Measurements from ENCODE around the gene PID1.
A peak's percentile ranks its signal among the peaks of the same experiment; 100 is the strongest.

Gene PID1

DNA sequence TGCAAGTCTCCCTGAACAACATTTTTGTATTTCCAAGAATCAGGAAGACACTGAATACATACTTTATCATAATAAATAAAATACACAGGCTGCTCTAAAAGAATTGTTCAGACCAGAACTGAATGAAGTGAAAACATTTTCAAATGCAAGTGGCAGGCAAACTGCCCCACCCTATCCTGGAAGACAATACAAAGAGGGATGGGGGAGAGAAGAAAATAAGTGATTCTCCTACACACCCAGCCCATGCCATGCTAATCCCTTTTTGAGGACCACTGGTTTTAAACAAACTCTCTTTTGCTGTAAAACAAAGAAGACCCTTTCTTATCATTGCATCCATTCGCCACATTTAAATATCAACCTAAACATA is 95.6 kb downstream of the PID1 start:
- Histone ChIP-seq H3K4me1 (ENCODE audit: control insufficient read depth in 2 of 2, insufficient read depth in 2 of 2, low read length in 2 of 2) (no peaks in the 10 kb centered on the region), H3K36me3 (ENCODE audit: control insufficient read depth in 2 of 2, insufficient read depth in 2 of 2, low read length in 2 of 2) (no peaks in the 10 kb centered on the region), H3K9me3 (ENCODE audit: control insufficient read depth in 2 of 2, low read length in 2 of 2) (peaks cover 0 to 2% of the 10 kb centered on the region in 2 donors)

DNA sequence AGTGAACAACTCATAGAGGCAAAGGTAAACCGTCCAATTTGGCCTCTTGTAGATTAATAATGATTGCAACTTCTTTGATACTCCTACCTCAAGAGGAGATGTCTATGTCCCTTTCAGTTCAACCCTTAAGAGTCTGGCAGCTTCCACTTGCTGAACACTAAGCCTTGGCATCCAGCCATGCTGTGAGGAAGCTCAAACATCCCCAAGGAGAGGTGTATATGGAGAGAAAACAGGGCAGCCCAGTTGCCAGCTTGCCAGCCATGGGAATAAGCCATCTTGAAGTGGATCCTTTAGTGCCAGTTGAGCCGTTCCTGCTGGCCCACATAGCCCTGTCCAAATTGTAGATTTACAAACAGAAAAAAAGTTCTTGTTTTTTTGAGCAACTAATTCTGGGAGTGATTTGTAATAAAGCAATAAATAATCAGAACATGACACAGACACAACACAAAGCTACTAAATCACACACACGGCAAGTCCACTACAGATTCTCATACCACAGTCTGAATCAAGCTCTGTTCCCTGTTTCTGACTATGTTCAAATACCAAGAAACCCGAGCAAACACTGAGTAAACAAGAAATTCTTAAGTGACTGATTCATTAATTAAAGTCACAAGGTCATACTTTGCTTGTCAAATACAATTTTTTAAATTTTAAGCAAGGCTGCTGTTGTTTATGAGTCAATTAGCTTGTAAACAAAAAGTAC is 96.1 kb downstream of the PID1 start:
- Histone ChIP-seq H3K9ac (ENCODE audit: low read depth in 1 of 2, low read length in 2 of 2) (no peak overlapping the region), H3K27me3 (ENCODE audit: control insufficient read depth in 2 of 2, insufficient read depth in 2 of 2, low read length in 2 of 2) (no peaks in the 10 kb centered on the region), H3K36me3 (ENCODE audit: control insufficient read depth in 2 of 2, insufficient read depth in 2 of 2, low read length in 2 of 2) (no peaks in the 10 kb centered on the region), H3K27ac (ENCODE audit: low read depth in 2 of 2, low read length in 2 of 2) (no peak overlapping the region), H3K4me3 (ENCODE audit: low read length in 2 of 2) (no peak overlapping the region), H3K4me1 (ENCODE audit: control insufficient read depth in 2 of 2, insufficient read depth in 2 of 2, low read length in 2 of 2) (no peaks in the 10 kb centered on the region), H3K9me3 (ENCODE audit: control insufficient read depth in 2 of 2, low read length in 2 of 2) (peaks cover 0 to 2% of the 10 kb centered on the region in 2 donors)

More for the DNA sequence above, 95.6 kb downstream of the PID1 start:
- H3K9ac ChIP-seq (ENCODE audit: low read depth in 1 of 2, low read length in 2 of 2), result no peak overlapping the region
- H3K4me3 ChIP-seq (ENCODE audit: low read length in 2 of 2), result no peak overlapping the region
- H3K27ac ChIP-seq (ENCODE audit: low read depth in 2 of 2, low read length in 2 of 2), result no peak overlapping the region
- no peaks in the 10 kb centered on the region for H3K27me3 ChIP-seq (ENCODE audit: control insufficient read depth in 2 of 2, insufficient read depth in 2 of 2, low read length in 2 of 2)

DNA sequence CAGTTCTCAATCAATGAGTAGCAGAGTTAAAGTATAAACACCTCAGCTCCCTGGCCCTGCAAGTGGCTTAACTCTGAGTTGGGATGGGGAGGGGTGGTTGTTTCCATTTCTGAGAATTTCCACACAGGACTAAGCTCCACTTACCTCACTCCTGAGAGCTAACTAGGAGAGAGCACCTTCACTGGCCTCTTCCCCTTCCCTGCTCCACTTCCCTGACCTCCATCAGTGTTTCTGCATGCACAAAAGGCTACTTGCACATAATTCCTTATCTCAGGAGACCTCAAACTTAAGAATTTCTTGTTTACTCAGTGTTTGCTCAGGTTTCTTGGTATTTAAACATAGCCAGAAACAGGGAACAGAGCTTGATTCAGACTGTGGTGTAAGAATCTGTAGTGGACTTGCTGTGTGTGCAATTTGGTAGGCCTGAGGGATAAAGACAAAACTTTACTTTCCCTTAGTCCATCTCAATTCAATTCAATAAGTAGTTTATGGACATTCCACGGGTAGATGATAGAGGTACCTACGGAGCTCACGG is 97.2 kb downstream of the PID1 start:
- peaks cover 0 to 2% of the 10 kb centered on the region in 2 donors for H3K9me3 ChIP-seq (ENCODE audit: control insufficient read depth in 2 of 2, low read length in 2 of 2)
- H3K27ac ChIP-seq (ENCODE audit: low read depth in 2 of 2, low read length in 2 of 2), result no peak overlapping the region
- H3K4me3 ChIP-seq (ENCODE audit: low read length in 2 of 2), result no peak overlapping the region
- no peaks in the 10 kb centered on the region for H3K27me3 ChIP-seq (ENCODE audit: control insufficient read depth in 2 of 2, insufficient read depth in 2 of 2, low read length in 2 of 2)
- no peaks in the 10 kb centered on the region for H3K4me1 ChIP-seq (ENCODE audit: control insufficient read depth in 2 of 2, insufficient read depth in 2 of 2, low read length in 2 of 2)
- no peaks in the 10 kb centered on the region for H3K36me3 ChIP-seq (ENCODE audit: control insufficient read depth in 2 of 2, insufficient read depth in 2 of 2, low read length in 2 of 2)
- H3K9ac ChIP-seq (ENCODE audit: low read depth in 1 of 2, low read length in 2 of 2), result no peak overlapping the region

DNA sequence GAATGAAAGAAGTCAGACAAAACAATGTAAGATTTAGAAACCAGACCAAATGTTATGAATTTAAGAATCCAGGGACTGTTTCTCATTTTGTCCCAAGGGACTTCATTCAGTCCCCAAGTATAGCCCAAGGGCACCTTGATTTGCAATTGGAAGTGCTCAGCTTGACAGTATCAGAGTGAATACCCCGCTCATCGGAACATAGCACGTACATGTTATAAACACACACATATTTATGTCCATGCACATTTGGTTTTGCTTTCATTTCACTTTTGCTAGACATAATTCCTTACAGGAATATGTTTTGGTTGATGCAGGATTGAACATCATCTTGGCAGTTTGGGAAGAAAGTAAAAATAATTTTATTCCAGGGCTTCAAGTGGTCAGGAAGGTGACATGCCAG is 100.2 kb downstream of the PID1 start:
- Histone ChIP-seq H3K27ac (ENCODE audit: low read depth in 2 of 2, low read length in 2 of 2) (no peak overlapping the region), H3K27me3 (ENCODE audit: control insufficient read depth in 2 of 2, insufficient read depth in 2 of 2, low read length in 2 of 2) (no peaks in the 10 kb centered on the region), H3K4me1 (ENCODE audit: control insufficient read depth in 2 of 2, insufficient read depth in 2 of 2, low read length in 2 of 2) (no peaks in the 10 kb centered on the region), H3K9me3 (ENCODE audit: control insufficient read depth in 2 of 2, low read length in 2 of 2) (peaks cover 0 to 2% of the 10 kb centered on the region in 2 donors), H3K9ac (ENCODE audit: low read depth in 1 of 2, low read length in 2 of 2) (no peak overlapping the region), H3K4me3 (ENCODE audit: low read length in 2 of 2) (peak overlapping the region in 1 of 2 donors; percentile 23), H3K36me3 (ENCODE audit: control insufficient read depth in 2 of 2, insufficient read depth in 2 of 2, low read length in 2 of 2) (no peaks in the 10 kb centered on the region)

DNA sequence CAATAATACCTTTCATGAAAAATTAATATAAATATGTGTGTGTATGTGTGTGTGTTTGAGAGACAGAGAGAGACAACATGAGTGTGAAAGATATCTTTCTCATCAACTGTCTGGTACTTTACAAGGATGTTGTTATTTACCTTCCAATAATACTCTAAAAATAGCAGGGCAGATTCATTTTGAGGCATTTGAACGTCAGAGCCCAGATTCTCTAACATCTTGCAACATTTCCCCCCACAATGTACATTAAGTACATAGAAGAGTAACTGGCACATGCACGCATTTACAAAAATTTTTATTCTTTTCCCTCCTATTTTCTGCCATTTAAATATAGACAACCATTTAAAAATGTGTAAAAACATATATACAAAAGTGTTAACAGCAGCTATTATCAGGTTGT is 100.9 kb downstream of the PID1 start:
- no peaks in the 10 kb centered on the region for H3K4me1 ChIP-seq (ENCODE audit: control insufficient read depth in 2 of 2, insufficient read depth in 2 of 2, low read length in 2 of 2)
- H3K4me3 ChIP-seq (ENCODE audit: low read length in 2 of 2), result no peak overlapping the region
- H3K27me3 ChIP-seq (ENCODE audit: control insufficient read depth in 2 of 2, insufficient read depth in 2 of 2, low read length in 2 of 2), result no peaks in the 10 kb centered on the region
- no peak overlapping the region for H3K27ac ChIP-seq (ENCODE audit: low read depth in 2 of 2, low read length in 2 of 2)
- no peaks in the 10 kb centered on the region for H3K36me3 ChIP-seq (ENCODE audit: control insufficient read depth in 2 of 2, insufficient read depth in 2 of 2, low read length in 2 of 2)
- peaks cover 0 to 2% of the 10 kb centered on the region in 2 donors for H3K9me3 ChIP-seq (ENCODE audit: control insufficient read depth in 2 of 2, low read length in 2 of 2)
- H3K9ac ChIP-seq (ENCODE audit: low read depth in 1 of 2, low read length in 2 of 2), result no peak overlapping the region

DNA sequence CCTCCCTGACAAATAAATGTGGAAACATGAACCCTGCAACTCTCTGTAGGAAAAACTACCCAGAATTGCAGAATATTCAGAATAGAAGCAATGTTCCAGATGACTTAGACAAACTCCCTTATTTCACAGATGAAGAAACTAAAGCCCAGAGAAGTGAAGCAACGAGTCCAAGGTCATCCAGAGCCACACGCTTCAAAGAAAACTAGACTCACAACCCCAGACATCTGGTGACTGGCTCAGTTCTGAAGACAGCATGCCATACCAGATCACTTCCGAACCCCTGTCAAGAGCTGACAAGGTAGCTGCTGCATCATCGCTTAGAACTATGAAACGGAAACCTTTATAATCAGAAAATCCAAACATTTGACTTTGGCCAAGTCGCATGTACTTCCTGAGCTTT is 101.3 kb downstream of the PID1 start:
- no peaks in the 10 kb centered on the region for H3K27me3 ChIP-seq (ENCODE audit: control insufficient read depth in 2 of 2, insufficient read depth in 2 of 2, low read length in 2 of 2)
- no peak overlapping the region for H3K9ac ChIP-seq (ENCODE audit: low read depth in 1 of 2, low read length in 2 of 2)
- H3K27ac ChIP-seq (ENCODE audit: low read depth in 2 of 2, low read length in 2 of 2), result no peak overlapping the region
- peaks cover 0 to 2% of the 10 kb centered on the region in 2 donors for H3K9me3 ChIP-seq (ENCODE audit: control insufficient read depth in 2 of 2, low read length in 2 of 2)
- no peak overlapping the region for H3K4me3 ChIP-seq (ENCODE audit: low read length in 2 of 2)
- no peaks in the 10 kb centered on the region for H3K36me3 ChIP-seq (ENCODE audit: control insufficient read depth in 2 of 2, insufficient read depth in 2 of 2, low read length in 2 of 2)
- peaks cover 0 to 2% of the 10 kb centered on the region in 2 donors for H3K4me1 ChIP-seq (ENCODE audit: control insufficient read depth in 2 of 2, insufficient read depth in 2 of 2, low read length in 2 of 2)

DNA sequence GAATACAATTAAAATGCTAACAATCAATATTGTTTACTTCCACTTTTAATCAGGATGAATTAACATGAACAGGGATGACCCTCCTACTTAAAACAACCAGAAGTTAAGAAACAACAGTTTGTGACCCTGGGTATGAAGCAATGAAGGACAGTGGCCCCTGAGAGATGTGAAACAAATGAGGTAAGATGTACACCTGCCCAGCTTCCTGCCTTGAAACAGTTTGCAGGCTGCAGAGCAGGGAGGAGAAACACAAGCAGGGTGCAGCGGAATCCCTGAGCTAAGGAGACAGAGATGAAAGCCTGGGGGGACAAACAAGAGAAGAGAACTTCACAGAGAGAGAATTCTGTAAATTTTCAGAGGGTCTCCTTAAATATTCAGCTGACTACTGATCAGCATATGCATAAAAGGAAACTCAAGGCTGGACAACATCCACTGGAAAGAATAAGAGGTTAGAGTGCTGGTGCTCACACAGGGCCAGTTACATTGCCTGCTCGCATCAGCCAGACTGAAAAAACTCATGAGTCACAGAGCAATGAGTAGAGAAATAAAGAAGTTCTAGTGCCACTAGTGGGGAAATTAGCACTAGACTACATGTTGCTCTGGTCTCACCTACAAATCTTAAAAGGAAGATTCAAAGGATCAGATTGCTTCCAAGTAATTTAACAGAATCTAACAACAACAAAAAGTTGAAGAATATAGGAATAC is 106.4 kb downstream of the PID1 start:
- H3K9me3 ChIP-seq (ENCODE audit: control insufficient read depth in 2 of 2, low read length in 2 of 2), result no peaks in the 10 kb centered on the region
- peaks cover 6 to 36% of the 10 kb centered on the region in 2 donors for H3K4me1 ChIP-seq (ENCODE audit: control insufficient read depth in 2 of 2, insufficient read depth in 2 of 2, low read length in 2 of 2)
- H3K27ac ChIP-seq (ENCODE audit: low read depth in 2 of 2, low read length in 2 of 2), result peak overlapping the region in 1 of 2 donors; percentile 5
- H3K27me3 ChIP-seq (ENCODE audit: control insufficient read depth in 2 of 2, insufficient read depth in 2 of 2, low read length in 2 of 2), result no peaks in the 10 kb centered on the region
- H3K4me3 ChIP-seq (ENCODE audit: low read length in 2 of 2), result peak overlapping the region in 1 of 2 donors; percentile 10
- no peak overlapping the region for H3K9ac ChIP-seq (ENCODE audit: low read depth in 1 of 2, low read length in 2 of 2)
- no peaks in the 10 kb centered on the region for H3K36me3 ChIP-seq (ENCODE audit: control insufficient read depth in 2 of 2, insufficient read depth in 2 of 2, low read length in 2 of 2)

DNA sequence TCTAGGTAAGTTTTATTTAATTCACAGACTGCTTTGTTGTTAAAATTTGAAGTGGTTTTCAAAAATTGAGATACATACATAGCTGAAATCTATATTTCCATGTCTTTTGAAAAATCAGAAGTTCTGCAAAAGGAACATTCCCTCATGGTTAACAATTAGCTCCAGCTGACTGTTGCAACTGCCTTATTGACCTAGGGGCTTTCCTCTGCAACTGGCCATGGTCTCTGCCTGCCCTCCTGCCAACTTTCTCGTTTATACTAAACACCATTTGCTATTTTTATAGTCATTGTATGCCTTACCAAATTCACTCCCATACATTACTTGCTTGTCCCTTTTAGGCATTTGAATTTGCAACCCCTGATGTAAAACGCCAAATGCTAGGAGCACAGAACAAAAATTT is 107.2 kb downstream of the PID1 start:
- Histone ChIP-seq H3K27me3 (ENCODE audit: control insufficient read depth in 2 of 2, insufficient read depth in 2 of 2, low read length in 2 of 2) (no peaks in the 10 kb centered on the region), H3K4me3 (ENCODE audit: low read length in 2 of 2) (no peak overlapping the region), H3K4me1 (ENCODE audit: control insufficient read depth in 2 of 2, insufficient read depth in 2 of 2, low read length in 2 of 2) (peaks cover 10 to 44% of the 10 kb centered on the region in 2 donors), H3K9me3 (ENCODE audit: control insufficient read depth in 2 of 2, low read length in 2 of 2) (no peaks in the 10 kb centered on the region), H3K36me3 (ENCODE audit: control insufficient read depth in 2 of 2, insufficient read depth in 2 of 2, low read length in 2 of 2) (no peaks in the 10 kb centered on the region), H3K9ac (ENCODE audit: low read depth in 1 of 2, low read length in 2 of 2) (no peak overlapping the region), H3K27ac (ENCODE audit: low read depth in 2 of 2, low read length in 2 of 2) (no peak overlapping the region)

DNA sequence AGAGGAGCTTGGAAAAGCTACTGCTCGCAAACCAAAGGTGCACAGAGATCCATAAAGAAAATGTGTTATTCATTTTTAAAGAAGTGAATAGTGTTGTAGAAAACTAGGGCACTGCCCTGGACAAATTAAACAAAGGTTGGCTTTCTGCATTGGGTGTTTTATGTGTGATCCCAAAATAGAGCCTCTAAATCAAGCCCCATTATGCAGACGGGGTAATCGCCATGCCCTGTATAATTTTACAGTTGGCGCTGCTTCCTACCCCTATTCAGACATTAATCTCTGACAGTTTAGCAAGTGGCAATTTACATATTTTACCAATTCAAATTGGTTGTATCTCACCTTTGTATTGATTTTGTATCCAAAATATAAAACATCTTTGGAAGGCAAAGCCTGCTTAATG is 109.1 kb downstream of the PID1 start:
- H3K4me1 ChIP-seq (ENCODE audit: control insufficient read depth in 2 of 2, insufficient read depth in 2 of 2, low read length in 2 of 2), result peaks cover 10 to 57% of the 10 kb centered on the region in 2 donors
- no peak overlapping the region for H3K4me3 ChIP-seq (ENCODE audit: low read length in 2 of 2)
- no peak overlapping the region for H3K9ac ChIP-seq (ENCODE audit: low read depth in 1 of 2, low read length in 2 of 2)
- no peak overlapping the region for H3K27ac ChIP-seq (ENCODE audit: low read depth in 2 of 2, low read length in 2 of 2)
- no peaks in the 10 kb centered on the region for H3K9me3 ChIP-seq (ENCODE audit: control insufficient read depth in 2 of 2, low read length in 2 of 2)
- H3K27me3 ChIP-seq (ENCODE audit: control insufficient read depth in 2 of 2, insufficient read depth in 2 of 2, low read length in 2 of 2), result no peaks in the 10 kb centered on the region
- H3K36me3 ChIP-seq (ENCODE audit: control insufficient read depth in 2 of 2, insufficient read depth in 2 of 2, low read length in 2 of 2), result no peaks in the 10 kb centered on the region

DNA sequence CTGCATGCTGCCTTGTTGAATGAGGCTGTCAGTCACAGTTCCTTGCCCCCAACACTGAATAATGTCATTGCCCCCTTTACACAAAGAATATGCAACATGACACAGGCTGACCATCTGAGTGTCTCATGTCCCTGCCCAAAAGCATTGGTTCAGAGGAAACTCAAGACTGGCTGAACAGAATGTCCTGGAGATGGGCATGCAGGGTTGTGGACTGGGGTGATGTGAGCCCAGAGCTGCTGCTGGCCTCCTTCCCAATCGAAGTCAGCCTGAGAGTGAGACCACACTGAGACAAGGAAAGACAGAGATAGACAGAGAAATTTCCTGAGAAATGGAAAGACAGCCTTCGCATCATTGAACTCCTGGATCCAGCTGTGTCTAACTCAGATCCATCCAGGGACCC is 110.1 kb downstream of the PID1 start:
- peak overlapping the region in 1 of 2 donors; percentile 1 for H3K9ac ChIP-seq (ENCODE audit: low read depth in 1 of 2, low read length in 2 of 2)
- H3K36me3 ChIP-seq (ENCODE audit: control insufficient read depth in 2 of 2, insufficient read depth in 2 of 2, low read length in 2 of 2), result no peaks in the 10 kb centered on the region
- H3K9me3 ChIP-seq (ENCODE audit: control insufficient read depth in 2 of 2, low read length in 2 of 2), result no peaks in the 10 kb centered on the region
- peaks cover 10 to 57% of the 10 kb centered on the region in 2 donors for H3K4me1 ChIP-seq (ENCODE audit: control insufficient read depth in 2 of 2, insufficient read depth in 2 of 2, low read length in 2 of 2)
- H3K27me3 ChIP-seq (ENCODE audit: control insufficient read depth in 2 of 2, insufficient read depth in 2 of 2, low read length in 2 of 2), result no peaks in the 10 kb centered on the region
- no peak overlapping the region for H3K4me3 ChIP-seq (ENCODE audit: low read length in 2 of 2)
- peak overlapping the region; percentile 49 to 71 for H3K27ac ChIP-seq (ENCODE audit: low read depth in 2 of 2, low read length in 2 of 2)
